ENCODE measurements around the gene KMT2C. TPM values are rescaled to one million over a fixed set of nuclear protein-coding genes. Genes with fewer than 3 reads are reported as not detected.

The KMT2C gene
- total and polyA plus RNA-seq, 4 donors = 5.8 to 123 (median 56.2) TPM

GRCh38 chr7:152121432-152121831 lies 314.4 kb downstream of the KMT2C start:
- no peak for ATAC-seq (ENCODE audit: low FRiP score)
- Histone ChIP-seq H3K27me3 (ENCODE audit: control insufficient read depth in 1 of 2, insufficient read depth in 2 of 2, low read length in 1 of 2) (no peaks in the 10 kb centered on the region), H3K4me3 (ENCODE audit: low read length in 2 of 2) (no peak overlapping the region), H3K9me3 (ENCODE audit: control insufficient read depth, low read length) (peaks cover 1% of the 10 kb centered on the region), H3K27ac (ENCODE audit: low read depth in 1 of 2, low read length in 2 of 2) (no peak overlapping the region), H3K4me1 (ENCODE audit: control insufficient read depth in 1 of 2, insufficient read depth in 2 of 2, low read length in 2 of 2) (no peaks in the 10 kb centered on the region), H3K36me3 (ENCODE audit: control insufficient read depth in 1 of 2, insufficient read depth in 2 of 2, low read length in 1 of 2) (peaks cover 15 to 16% of the 10 kb centered on the region in 2 donors)
- intact Hi-C loops (cut with DNase I) = loop anchor here in 1 of 2 donors (10.0 kb wide), 1 partner anchor 63 kb away; no protein-coding TSS in a partner anchor
- DNase-seq = no peak
- 94 to 95% methylated on average over 9 of the region's 9 CpGs for WGBS, 2 donors

GRCh38 chr7:152120776-152121175 lies 315.0 kb downstream of the KMT2C start:
- ATAC-seq (ENCODE audit: low FRiP score) = no peak
- Histone ChIP-seq H3K4me1 (ENCODE audit: control insufficient read depth in 1 of 2, insufficient read depth in 2 of 2, low read length in 2 of 2) (no peaks in the 10 kb centered on the region), H3K27ac (ENCODE audit: low read depth in 1 of 2, low read length in 2 of 2) (no peak overlapping the region), H3K27me3 (ENCODE audit: control insufficient read depth in 1 of 2, insufficient read depth in 2 of 2, low read length in 1 of 2) (no peaks in the 10 kb centered on the region), H3K4me3 (ENCODE audit: low read length in 2 of 2) (no peak overlapping the region), H3K9me3 (ENCODE audit: control insufficient read depth, low read length) (peaks cover 1% of the 10 kb centered on the region), H3K36me3 (ENCODE audit: control insufficient read depth in 1 of 2, insufficient read depth in 2 of 2, low read length in 1 of 2) (peaks cover 14 to 15% of the 10 kb centered on the region in 2 donors)
- intact Hi-C loops (cut with DNase I) = loop anchor here in 1 of 2 donors (10.0 kb wide), 1 partner anchor 64 kb away; no protein-coding TSS in a partner anchor
- WGBS, 2 donors = 97 to 98% methylated on average over 7 of the region's 7 CpGs
- DNase-seq = no peak

- H3K4me3 ChIP-seq (ENCODE audit: low read length in 2 of 2) = no peak overlapping the region
- no peak overlapping the region for H3K27ac ChIP-seq (ENCODE audit: low read depth in 1 of 2, low read length in 2 of 2)
- H3K27me3 ChIP-seq (ENCODE audit: control insufficient read depth in 1 of 2, insufficient read depth in 2 of 2, low read length in 1 of 2) = no peaks in the 10 kb centered on the region
- no peaks in the 10 kb centered on the region for H3K4me1 ChIP-seq (ENCODE audit: control insufficient read depth in 1 of 2, insufficient read depth in 2 of 2, low read length in 2 of 2)
- intact Hi-C loops (cut with DNase I) = loop anchor here in 1 of 2 donors (10.0 kb wide), 1 partner anchor 65 kb away; no protein-coding TSS in a partner anchor
- 94% methylated on average over 6 of the region's 6 CpGs for WGBS, 2 donors
- ATAC-seq (ENCODE audit: low FRiP score) = no peak
- no peak for DNase-seq
- H3K9me3 ChIP-seq (ENCODE audit: control insufficient read depth, low read length) = peaks cover 1% of the 10 kb centered on the region
- H3K36me3 ChIP-seq (ENCODE audit: control insufficient read depth in 1 of 2, insufficient read depth in 2 of 2, low read length in 1 of 2) = peaks cover 15% of the 10 kb centered on the region in 2 donors
These were observed 315.6 kb downstream of the KMT2C start for GRCh38 chr7:152120210-152120609.

GRCh38 chr7:152117356-152117755 lies 318.4 kb downstream of the KMT2C start:
- H3K4me3 ChIP-seq (ENCODE audit: low read length in 2 of 2) = no peak overlapping the region
- H3K4me1 ChIP-seq (ENCODE audit: control insufficient read depth in 1 of 2, insufficient read depth in 2 of 2, low read length in 2 of 2) = no peaks in the 10 kb centered on the region
- ATAC-seq (ENCODE audit: low FRiP score) (no peak), DNase-seq (no peak)
- no peak overlapping the region for H3K27ac ChIP-seq (ENCODE audit: low read depth in 1 of 2, low read length in 2 of 2)
- no peaks in the 10 kb centered on the region for H3K9me3 ChIP-seq (ENCODE audit: control insufficient read depth, low read length)
- 87 to 88% methylated on average over 8 of the region's 8 CpGs for WGBS, 2 donors
- no peaks in the 10 kb centered on the region for H3K27me3 ChIP-seq (ENCODE audit: control insufficient read depth in 1 of 2, insufficient read depth in 2 of 2, low read length in 1 of 2)
- intact Hi-C loops (cut with DNase I) = no loop called here
- H3K36me3 ChIP-seq (ENCODE audit: control insufficient read depth in 1 of 2, insufficient read depth in 2 of 2, low read length in 1 of 2) = peaks cover 15% of the 10 kb centered on the region in 2 donors

- Histone ChIP-seq H3K36me3 (ENCODE audit: control insufficient read depth in 1 of 2, insufficient read depth in 2 of 2, low read length in 1 of 2) (peaks cover 10 to 13% of the 10 kb centered on the region in 2 donors), H3K27ac (ENCODE audit: low read depth in 1 of 2, low read length in 2 of 2) (no peak overlapping the region), H3K4me3 (ENCODE audit: low read length in 2 of 2) (no peak overlapping the region), H3K9me3 (ENCODE audit: control insufficient read depth, low read length) (no peaks in the 10 kb centered on the region), H3K27me3 (ENCODE audit: control insufficient read depth in 1 of 2, insufficient read depth in 2 of 2, low read length in 1 of 2) (no peaks in the 10 kb centered on the region), H3K4me1 (ENCODE audit: control insufficient read depth in 1 of 2, insufficient read depth in 2 of 2, low read length in 2 of 2) (no peaks in the 10 kb centered on the region)
- intact Hi-C loops (cut with DNase I) = no loop called here
- WGBS, 2 donors = 88 to 93% methylated on average over 9 of the region's 9 CpGs
- DNase-seq (no peak), ATAC-seq (ENCODE audit: low FRiP score) (no peak)
These were observed 320.6 kb downstream of the KMT2C start for GRCh38 chr7:152115021-152115718.

- Histone ChIP-seq H3K36me3 (ENCODE audit: control insufficient read depth in 1 of 2, insufficient read depth in 2 of 2, low read length in 1 of 2) (peaks cover 10 to 11% of the 10 kb centered on the region in 2 donors), H3K9me3 (ENCODE audit: control insufficient read depth, low read length) (no peaks in the 10 kb centered on the region), H3K27me3 (ENCODE audit: control insufficient read depth in 1 of 2, insufficient read depth in 2 of 2, low read length in 1 of 2) (no peaks in the 10 kb centered on the region), H3K4me1 (ENCODE audit: control insufficient read depth in 1 of 2, insufficient read depth in 2 of 2, low read length in 2 of 2) (no peaks in the 10 kb centered on the region), H3K27ac (ENCODE audit: low read depth in 1 of 2, low read length in 2 of 2) (no peak overlapping the region), H3K4me3 (ENCODE audit: low read length in 2 of 2) (no peak overlapping the region)
- no peak for ATAC-seq (ENCODE audit: low FRiP score)
- intact Hi-C loops (cut with DNase I) = no loop called here
- DNase-seq = no peak
These were observed 323.0 kb downstream of the KMT2C start for GRCh38 chr7:152112829-152113228.

- 73 to 81% methylated on average over 7 of the region's 7 CpGs for WGBS, 2 donors
- intact Hi-C loops (cut with DNase I) = no loop called here
- Histone ChIP-seq H3K9me3 (ENCODE audit: control insufficient read depth, low read length) (no peaks in the 10 kb centered on the region), H3K4me1 (ENCODE audit: control insufficient read depth in 1 of 2, insufficient read depth in 2 of 2, low read length in 2 of 2) (no peaks in the 10 kb centered on the region), H3K27me3 (ENCODE audit: control insufficient read depth in 1 of 2, insufficient read depth in 2 of 2, low read length in 1 of 2) (no peaks in the 10 kb centered on the region), H3K36me3 (ENCODE audit: control insufficient read depth in 1 of 2, insufficient read depth in 2 of 2, low read length in 1 of 2) (peaks cover 0 to 3% of the 10 kb centered on the region in 2 donors), H3K27ac (ENCODE audit: low read depth in 1 of 2, low read length in 2 of 2) (no peak overlapping the region), H3K4me3 (ENCODE audit: low read length in 2 of 2) (no peak overlapping the region)
- DNase-seq = no peak
- no peak for ATAC-seq (ENCODE audit: low FRiP score)
These were observed 327.4 kb downstream of the KMT2C start for GRCh38 chr7:152108359-152108758.

- 95 to 96% methylated on average over 17 of the region's 17 CpGs for WGBS, 2 donors
- ATAC-seq (ENCODE audit: low FRiP score) (no peak), DNase-seq (no peak)
- peaks cover 3% of the 10 kb centered on the region in 2 donors for H3K36me3 ChIP-seq (ENCODE audit: control insufficient read depth in 1 of 2, insufficient read depth in 2 of 2, low read length in 1 of 2)
- H3K27me3 ChIP-seq (ENCODE audit: control insufficient read depth in 1 of 2, insufficient read depth in 2 of 2, low read length in 1 of 2) = no peaks in the 10 kb centered on the region
- no peaks in the 10 kb centered on the region for H3K4me1 ChIP-seq (ENCODE audit: control insufficient read depth in 1 of 2, insufficient read depth in 2 of 2, low read length in 2 of 2)
- H3K9me3 ChIP-seq (ENCODE audit: control insufficient read depth, low read length) = no peaks in the 10 kb centered on the region
- H3K27ac ChIP-seq (ENCODE audit: low read depth in 1 of 2, low read length in 2 of 2) = no peak overlapping the region
- H3K4me3 ChIP-seq (ENCODE audit: low read length in 2 of 2) = no peak overlapping the region
- intact Hi-C loops (cut with DNase I) = no loop called here
These were observed 327.9 kb downstream of the KMT2C start for GRCh38 chr7:152107945-152108344.

- Histone ChIP-seq H3K27me3 (ENCODE audit: control insufficient read depth in 1 of 2, insufficient read depth in 2 of 2, low read length in 1 of 2) (no peaks in the 10 kb centered on the region), H3K4me3 (ENCODE audit: low read length in 2 of 2) (no peak overlapping the region), H3K9me3 (ENCODE audit: control insufficient read depth, low read length) (no peaks in the 10 kb centered on the region), H3K4me1 (ENCODE audit: control insufficient read depth in 1 of 2, insufficient read depth in 2 of 2, low read length in 2 of 2) (no peaks in the 10 kb centered on the region), H3K36me3 (ENCODE audit: control insufficient read depth in 1 of 2, insufficient read depth in 2 of 2, low read length in 1 of 2) (peaks cover 3% of the 10 kb centered on the region in 2 donors), H3K27ac (ENCODE audit: low read depth in 1 of 2, low read length in 2 of 2) (no peak overlapping the region)
- DNase-seq = no peak
- WGBS, 2 donors = 56 to 57% methylated on average over 4 of the region's 4 CpGs
- intact Hi-C loops (cut with DNase I) = no loop called here
- ATAC-seq (ENCODE audit: low FRiP score) = no peak
These were observed 328.8 kb downstream of the KMT2C start for GRCh38 chr7:152106990-152107389.
